GM18861 (cell line): ENCODE data around the gene PRMT3.
"Not testable (repeated sequence)": the region's sequence is repeated elsewhere in the genome, so short reads cannot be mapped to it uniquely, and the experiment has no call there.

Experiments
- ATAC-seq: cut with Tn5 transposase; IDR thresholded peaks from one replicate; pipeline ENCODE4 v1.9.1; 2021; ENCODE audit not compliant: unreplicated experiment

Gene PRMT3

GRCh38 chr11:20497124-20497792 is 109.7 kb downstream of the PRMT3 start:
- no peak for ATAC-seq

- peak; percentile 95 for ATAC-seq
Observed at GRCh38 chr11:20501252-20501651, 113.7 kb downstream of the PRMT3 start.

DNA sequence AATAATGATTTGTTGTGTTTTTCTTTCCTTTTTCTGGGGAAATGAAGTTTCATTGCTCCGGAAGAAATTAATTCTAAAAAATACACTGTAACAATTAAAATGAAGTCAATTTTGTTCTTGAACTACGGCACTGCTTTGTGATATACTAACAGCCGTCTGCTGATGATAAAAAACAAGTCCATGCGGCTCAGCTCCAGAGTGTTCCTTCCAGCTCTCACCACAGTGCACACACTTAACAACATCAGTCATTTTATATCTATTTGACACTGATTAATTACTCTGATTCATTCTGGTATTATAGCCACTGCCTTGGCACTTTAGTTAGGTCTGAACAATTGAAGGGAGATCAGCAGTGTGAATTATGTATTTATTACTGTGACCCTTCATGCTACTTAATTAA is 114.5 kb downstream of the PRMT3 start:
- ATAC-seq, result no peak

GRCh38 chr11:20511982-20512381 is 124.5 kb downstream of the PRMT3 start:
- no peak for ATAC-seq

GRCh38 chr11:20512869-20513268 is 125.4 kb downstream of the PRMT3 start:
- no peak for ATAC-seq

- no peak for ATAC-seq
Observed at GRCh38 chr11:20518323-20518834, 130.9 kb downstream of the PRMT3 start.

DNA sequence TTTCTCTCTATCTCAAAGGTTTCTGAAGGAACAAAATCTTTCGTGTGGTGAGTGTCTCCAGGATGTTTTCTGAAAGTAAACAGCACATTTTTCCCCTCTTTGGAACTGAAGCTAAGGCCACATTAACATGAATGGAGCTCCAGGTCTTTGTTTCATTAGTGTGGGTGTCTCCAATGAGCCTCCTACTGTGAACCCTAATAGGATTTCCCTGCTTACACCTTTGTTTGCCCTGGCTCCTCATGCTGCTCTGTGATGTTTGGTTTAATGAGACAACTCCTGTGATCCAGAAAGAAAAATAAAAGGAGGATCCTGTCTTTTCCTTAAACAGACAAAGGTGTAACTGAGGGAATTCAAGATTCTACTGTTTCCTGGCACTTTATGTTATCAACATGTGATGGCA is 135.0 kb downstream of the PRMT3 start:
- ATAC-seq, result no peak

- ATAC-seq, result no peak
Observed at GRCh38 chr11:20529757-20530156, 142.2 kb downstream of the PRMT3 start.

- peak; percentile 63 for ATAC-seq
Observed at GRCh38 chr11:20530942-20531703, 143.6 kb downstream of the PRMT3 start.

DNA sequence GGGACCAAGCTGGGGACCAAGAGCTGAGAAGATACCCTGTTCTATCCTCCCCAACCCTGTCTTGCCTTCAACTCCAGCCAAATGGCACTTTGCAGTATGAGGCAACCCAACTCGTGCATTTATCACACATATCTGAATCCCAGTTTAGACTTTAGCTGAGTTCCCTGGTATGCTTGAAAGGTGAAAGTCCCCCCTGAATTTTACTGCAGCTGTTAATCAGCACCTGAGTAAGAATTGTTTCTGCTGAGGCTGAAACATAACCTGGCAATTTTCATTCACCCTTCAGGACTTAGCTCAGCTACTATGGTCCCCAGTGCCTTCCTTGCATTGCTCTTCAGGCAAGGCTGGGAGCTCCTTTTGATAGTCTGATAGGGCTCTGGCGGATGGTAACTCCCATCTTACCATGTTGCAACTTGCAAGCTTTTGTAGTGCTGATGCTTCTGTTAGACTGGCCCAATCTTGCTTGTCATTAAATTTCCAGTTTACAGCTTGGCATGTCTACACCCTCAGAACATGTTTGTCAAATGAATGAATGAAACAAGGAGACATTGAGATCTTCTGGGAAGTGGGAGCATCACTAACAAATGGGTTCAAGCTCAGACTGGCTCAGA is 147.9 kb downstream of the PRMT3 start:
- no peak for ATAC-seq

- no peak for ATAC-seq
Observed at GRCh38 chr11:20536365-20536764, 148.8 kb downstream of the PRMT3 start.

GRCh38 chr11:20536784-20537183 is 149.3 kb downstream of the PRMT3 start:
- no peak for ATAC-seq

DNA sequence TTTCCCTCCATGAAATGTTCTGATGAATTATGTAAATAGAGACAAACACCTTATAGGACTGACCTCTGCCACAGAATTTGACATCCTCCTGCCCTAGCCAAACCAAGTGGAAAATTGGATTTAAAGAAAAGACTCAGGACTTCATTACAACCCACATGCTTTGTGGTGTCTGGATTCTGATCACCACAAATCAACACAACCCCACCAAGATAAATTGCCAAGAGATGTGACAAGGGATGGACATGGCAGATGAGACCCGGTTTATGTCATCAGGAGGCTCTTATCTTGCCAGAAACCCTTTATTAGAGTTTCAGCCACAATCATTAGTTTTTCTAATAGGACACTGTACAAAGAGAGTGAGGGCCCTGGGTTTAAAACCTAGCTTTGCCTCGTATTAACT is 154.0 kb downstream of the PRMT3 start:
- no peak for ATAC-seq

DNA sequence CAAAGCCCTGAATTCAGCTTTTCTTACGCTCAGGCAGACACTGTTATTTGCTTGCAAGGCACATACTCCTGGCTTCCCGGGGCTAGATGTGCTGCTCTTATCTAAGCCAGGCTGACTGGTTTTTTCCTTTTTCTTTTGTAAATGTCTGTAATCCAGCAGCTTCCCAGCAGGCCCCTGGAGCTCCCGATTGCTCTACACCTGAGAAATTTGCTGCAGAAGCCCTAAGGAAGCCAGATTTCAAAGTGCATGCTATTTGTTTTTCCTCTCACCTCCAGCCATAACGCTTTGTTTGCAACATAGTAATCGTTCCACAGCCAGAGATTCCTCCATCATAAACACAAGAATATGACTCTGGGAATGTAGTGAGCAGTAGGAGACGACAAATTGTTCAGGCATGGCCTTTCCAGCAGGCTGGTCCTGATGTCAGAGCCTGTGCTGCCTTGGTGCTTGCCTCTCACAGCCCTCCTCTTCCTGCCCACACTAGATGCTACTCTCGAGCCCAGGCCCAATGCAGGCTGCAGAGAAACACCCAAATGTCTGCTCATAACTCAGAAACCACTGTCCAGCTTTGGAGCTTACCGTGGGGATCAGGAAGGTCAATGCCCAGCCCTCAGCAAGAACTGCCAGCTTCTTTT is 157.2 kb downstream of the PRMT3 start:
- ATAC-seq, result no peak

- ATAC-seq, result no peak
Observed at GRCh38 chr11:20547411-20547810, 159.9 kb downstream of the PRMT3 start.

- ATAC-seq, result no peak
Observed at GRCh38 chr11:20551096-20551495, 163.6 kb downstream of the PRMT3 start.

- ATAC-seq, result no peak
Observed at GRCh38 chr11:20555783-20556182, 168.3 kb downstream of the PRMT3 start.

GRCh38 chr11:20556396-20556795 is 168.9 kb downstream of the PRMT3 start:
- not testable (repeated sequence) for ATAC-seq

- ATAC-seq, result no peak
Observed at GRCh38 chr11:20558741-20559140, 171.2 kb downstream of the PRMT3 start.
